HG02840 (cell line): ENCODE data around the gene STAMBPL1.
"Not testable (repeated sequence)": the region's sequence is repeated elsewhere in the genome, so short reads cannot be mapped to it uniquely, and the experiment has no call there.

Experiments used
- ATAC-seq: cut with Tn5 transposase; IDR thresholded peaks from one replicate; pipeline ENCODE4 v1.9.1; 2021; ENCODE audit warnings: mild to moderate bottlenecking, moderate library complexity, moderate number of reproducible peaks; ENCODE audit not compliant: unreplicated experiment, low FRiP score

STAMBPL1 gene

GRCh38 chr10:88915781-88916180 lies 35.7 kb downstream of the STAMBPL1 start:
- no peak for ATAC-seq

DNA sequence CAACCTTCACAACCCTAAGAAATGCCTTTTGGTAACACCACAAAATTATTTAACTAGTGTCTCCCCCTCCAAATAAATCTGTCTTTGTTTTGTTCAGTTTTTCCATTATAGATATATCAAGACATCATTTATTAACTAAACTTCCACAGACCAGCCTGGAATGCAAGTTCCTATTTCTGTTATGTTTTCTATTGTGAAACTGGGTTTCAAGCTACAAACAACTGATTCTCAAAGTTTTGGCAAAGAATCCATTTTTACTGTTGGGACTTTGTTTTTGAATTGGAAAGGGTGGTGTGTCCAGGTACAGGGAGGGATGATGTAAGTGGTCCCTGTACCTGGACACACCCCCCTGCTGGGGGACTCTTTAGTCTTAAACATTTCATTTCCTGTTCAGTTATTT lies 36.2 kb downstream of the STAMBPL1 start:
- ATAC-seq = no peak

DNA sequence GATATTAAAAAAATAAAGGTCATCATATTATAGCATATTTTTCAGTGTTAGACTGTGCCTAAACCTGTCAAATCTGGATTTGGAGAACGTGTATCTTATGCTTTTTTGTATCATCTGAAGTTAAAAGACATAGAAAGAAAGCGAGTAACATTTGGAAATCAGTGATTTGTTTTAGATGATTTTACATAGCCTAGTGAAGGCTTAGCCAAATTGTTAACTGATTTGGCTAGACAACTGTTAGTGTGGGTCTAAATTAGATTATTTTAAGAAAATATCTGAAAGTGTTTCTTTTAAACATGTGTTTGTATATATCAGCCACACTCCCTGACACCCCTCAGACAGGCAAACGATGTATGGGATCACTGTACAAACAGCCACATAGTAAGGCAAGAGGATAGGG lies 36.9 kb downstream of the STAMBPL1 start:
- no peak for ATAC-seq

DNA sequence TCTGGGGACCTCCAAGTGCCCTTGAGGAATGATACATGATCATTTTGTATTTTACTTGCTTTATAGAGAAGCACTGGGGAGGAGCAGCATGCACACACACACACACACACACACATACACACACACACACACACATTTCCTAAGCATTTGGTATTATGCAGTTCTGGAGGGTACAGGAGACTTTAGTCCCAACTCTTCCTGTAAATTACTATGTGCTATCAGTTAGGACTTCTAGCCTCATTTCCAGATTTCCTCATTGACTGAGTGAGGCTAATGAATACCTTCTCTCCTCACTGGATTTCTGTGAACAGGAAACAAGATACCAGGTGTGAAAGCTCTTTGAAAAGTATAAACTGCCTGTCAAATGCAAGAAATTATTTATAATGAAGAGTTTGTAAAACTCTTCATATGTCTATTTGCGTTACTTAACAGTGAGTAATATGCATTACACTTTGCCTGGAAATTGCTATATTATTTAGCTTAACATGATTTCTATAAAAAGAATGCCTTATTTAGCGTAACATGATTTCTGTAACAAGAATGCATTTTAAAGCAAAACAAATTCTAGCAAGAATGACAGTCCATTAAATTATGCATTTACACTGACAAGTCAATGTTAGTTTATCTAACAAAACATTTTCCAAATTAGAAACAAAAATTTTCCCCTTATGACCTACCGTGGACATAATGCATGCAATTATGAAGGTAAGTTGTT lies 38.3 kb downstream of the STAMBPL1 start:
- ATAC-seq = no peak

DNA sequence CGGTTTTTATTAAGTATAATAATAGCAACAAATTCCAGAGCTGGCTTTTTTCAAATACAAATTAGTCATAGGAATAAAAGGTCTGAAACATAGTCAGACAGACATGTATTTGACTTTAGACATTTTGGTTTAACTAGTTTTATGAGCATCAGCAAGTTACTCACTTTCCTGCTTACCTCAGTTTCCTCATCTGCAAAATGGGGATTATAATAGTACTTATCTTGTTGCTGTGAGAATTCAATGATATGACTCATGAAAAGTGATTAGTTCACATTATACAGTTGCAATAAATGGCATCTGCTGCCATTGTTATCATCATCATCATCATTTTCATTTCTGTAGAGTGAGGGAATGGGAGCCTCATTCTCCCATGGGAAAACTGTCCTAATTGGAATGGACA lies 39.0 kb downstream of the STAMBPL1 start:
- no peak for ATAC-seq

DNA sequence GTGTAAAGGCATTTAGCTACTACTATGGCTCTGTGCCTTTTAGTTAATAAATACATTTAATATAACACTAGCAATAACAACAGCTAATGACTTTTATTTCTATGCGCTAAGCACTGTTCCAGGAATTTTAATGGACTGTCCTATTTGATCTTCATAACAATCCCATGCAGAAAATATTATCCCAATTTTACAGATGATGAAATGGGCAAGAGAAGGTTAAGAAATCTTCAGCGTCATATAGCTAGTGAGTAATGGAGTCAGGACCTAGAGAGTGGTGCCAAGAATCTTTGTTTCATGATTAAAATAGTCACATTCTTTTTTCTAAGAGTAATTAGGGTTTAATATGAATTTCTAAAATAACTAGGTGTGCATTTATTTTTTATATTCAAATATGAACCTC lies 40.2 kb downstream of the STAMBPL1 start:
- no peak for ATAC-seq

DNA sequence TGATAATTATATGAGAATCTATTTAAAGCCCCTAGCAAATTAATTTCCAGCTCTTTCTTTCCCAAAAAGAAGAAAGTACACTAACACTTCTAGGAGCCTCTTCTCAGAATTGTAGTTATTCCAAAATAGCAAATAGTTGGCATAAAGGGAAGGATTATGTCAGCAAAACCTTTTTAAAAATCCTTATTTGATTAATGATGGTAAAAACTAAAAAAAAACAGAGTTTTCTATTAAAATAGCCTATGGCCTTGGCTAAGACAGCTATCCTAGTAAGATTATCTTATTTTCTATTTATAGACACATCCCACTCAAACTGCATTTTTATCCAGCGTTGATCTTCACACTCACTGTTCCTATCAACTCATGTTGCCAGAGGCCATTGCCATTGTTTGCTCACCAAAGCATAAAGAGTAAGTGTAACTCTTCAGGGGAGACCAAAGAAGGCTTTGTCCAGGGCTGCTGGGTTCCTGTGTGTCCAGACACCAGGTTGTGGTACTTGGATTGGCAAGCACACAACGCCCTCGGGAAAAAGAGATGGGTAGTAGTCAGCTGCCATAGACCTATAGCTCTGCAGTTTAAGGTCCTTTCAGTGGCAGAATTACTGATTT lies 41.0 kb downstream of the STAMBPL1 start:
- ATAC-seq = no peak

DNA sequence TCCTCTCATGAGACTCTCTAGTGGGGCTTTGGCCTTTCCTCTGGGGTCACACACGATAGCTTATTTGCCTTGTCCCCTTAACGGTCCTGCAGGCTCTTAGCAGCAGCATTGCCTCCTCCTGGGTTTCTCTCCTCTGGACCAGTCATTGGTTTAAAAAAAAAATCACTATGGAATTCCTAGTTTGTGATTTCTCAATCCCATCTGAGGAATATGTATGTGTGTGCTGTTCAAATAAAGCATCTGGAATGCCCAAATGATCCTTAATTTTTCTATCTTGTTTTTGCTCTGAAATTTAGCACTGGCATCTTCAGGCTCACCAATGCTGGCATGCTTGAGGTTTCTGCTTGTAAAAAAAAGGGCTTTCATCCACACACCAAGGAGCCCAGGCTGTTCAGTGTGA lies 42.0 kb downstream of the STAMBPL1 start:
- ATAC-seq = no peak

DNA sequence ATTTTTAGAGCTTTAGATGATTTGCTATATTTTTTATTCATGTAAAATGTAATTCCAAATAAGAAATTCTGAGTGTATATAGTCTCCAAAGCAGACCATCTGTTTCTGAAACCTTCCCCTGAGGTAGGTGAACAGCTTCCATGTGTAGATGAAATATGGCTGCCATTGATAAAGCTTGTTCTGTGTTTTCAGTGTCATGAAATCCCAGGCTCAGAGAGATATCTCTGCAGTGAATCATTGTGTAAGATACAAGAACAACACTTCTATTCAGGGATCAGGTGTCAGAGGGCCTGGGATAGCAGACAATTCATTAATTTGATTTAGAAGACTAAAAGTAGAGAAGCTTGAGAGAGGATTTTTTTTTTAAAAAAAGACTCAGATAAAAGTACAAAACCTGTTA lies 43.5 kb downstream of the STAMBPL1 start:
- no peak for ATAC-seq

GRCh38 chr10:88926566-88927415 lies 46.7 kb downstream of the STAMBPL1 start:
- ATAC-seq = no peak

DNA sequence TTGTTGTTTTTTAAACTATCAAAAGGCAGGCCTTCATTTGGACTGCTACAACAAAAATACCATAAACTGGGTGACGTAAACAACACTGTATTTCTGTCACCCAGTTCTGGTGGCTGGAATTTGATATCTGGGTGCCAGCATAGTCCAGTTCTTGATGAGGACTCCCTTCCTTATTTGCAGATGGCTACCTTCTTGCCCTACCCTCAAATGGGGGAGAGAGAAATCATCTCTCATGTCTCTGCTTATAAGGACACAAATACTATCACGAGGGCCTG lies 47.3 kb downstream of the STAMBPL1 start:
- ATAC-seq = no peak

DNA sequence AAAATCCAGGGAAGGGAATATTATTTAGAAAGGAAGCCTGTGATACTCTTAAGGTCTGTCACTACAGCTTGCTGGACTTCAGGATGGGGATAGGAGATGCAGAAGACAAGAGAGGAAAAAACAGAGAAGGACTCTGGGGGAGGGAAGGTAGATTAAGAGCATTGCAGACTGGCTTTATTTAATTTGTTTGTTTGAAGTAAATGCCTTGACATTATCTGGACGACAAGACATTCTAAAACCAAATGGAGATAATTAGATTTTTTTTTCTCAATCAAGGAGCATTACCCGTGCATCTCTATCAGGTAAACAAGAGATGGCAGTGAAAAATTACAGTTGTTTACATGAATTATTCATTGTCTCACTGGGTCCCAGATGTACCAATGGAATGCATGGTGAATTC lies 48.2 kb downstream of the STAMBPL1 start:
- no peak for ATAC-seq

GRCh38 chr10:88931548-88931947 lies 51.5 kb downstream of the STAMBPL1 start:
- ATAC-seq = no peak

GRCh38 chr10:88932029-88932428 lies 52.0 kb downstream of the STAMBPL1 start:
- ATAC-seq = not testable (repeated sequence)

- ATAC-seq = no peak
Observed at GRCh38 chr10:88932539-88933256, 52.7 kb downstream of the STAMBPL1 start.

GRCh38 chr10:88933564-88933963 lies 53.5 kb downstream of the STAMBPL1 start:
- ATAC-seq = no peak

DNA sequence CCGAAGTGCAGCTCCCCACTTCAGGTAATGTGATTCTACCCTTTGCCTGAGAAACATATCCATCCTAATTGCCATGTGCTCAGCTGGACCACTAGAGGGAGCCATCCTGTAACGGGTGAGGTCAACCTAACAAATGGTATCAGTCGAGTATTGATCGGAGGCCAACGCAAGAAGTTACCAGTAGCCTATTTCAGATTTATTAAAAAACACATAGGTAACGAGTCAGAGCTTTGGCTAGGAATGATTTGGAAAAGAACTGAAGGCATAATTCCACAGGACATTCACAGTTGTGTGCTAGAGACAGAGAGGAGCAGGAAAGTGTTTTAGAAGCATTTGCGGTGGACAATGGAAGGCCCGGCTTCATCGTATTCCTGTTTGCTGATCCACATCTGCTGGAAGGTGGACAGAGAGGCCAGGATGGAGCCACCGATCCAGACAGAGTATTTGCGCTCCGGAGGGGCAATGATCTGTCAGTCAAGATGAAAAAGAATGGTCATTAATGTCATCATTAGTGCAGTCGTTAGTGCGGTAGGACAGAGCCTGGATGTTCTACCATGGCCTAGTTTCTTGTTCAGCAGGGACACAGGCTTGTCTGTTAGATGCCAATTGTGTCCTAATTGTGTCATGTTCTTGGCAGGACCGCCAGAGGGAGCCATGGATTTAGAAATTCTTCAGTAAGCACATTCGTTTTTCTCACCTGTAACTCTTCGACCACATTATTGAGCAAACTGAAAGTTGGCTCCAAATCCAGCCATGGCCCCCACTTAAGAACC lies 55.0 kb downstream of the STAMBPL1 start:
- no peak for ATAC-seq

- ATAC-seq = no peak
Observed at GRCh38 chr10:88936656-88937055, 56.6 kb downstream of the STAMBPL1 start.

DNA sequence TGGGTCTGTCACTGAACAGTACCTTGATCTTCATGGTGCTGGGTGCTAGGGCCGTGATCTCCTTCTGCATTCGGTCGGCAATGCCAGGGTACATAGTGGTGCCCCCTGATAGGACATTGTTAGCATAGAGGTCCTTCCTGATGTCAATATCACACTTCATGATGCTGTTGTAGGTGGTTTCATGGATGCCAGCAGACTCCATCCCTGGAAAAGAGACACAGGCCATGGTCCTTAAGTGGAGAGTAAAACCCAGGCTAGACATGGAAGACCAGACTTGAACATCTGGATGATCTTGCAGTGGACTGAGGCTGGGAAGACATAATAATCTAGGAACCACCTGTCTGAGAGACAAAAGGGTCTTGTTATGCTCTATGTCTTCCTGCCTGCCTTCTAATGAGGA lies 58.0 kb downstream of the STAMBPL1 start:
- no peak for ATAC-seq

GRCh38 chr10:88938938-88939337 lies 58.9 kb downstream of the STAMBPL1 start:
- no peak for ATAC-seq
